ENCODE results near the gene RNF5. TPM values are rescaled to one million over a fixed set of nuclear protein-coding genes. Genes with fewer than 3 reads are reported as not detected.
A peak's percentile ranks its signal among the peaks of the same experiment; 100 is the strongest.

RNF5 gene
- total and polyA plus RNA-seq, 9 of the 15 experiments (the other 6 are each of a cell fraction or from before 2014, with no cell fraction given): 62.2 to 245 (median 129) TPM

GRCh38 chr6:32154514-32155161 lies 23.6 kb upstream of the RNF5 start (continued):
- TF ChIP-seq DMBX1 (CRISPR knock-in tag; IDR thresholded peaks at IDR 0.05; ENCODE audit: borderline replicate concordance): no peak
- TF ChIP-seq SMAD4 (CRISPR knock-in tag; conservative IDR thresholded peaks at IDR 0.05): peak; percentile 61; the same call in 1 of the 2 replicates
- TF ChIP-seq KDM5B (IDR thresholded peaks at IDR 0.05; ENCODE audit: insufficient replicate concordance, low read depth, low read length): peak; percentile 48
- no peak for TF ChIP-seq ARHGAP35 (IDR thresholded peaks at IDR 0.05; ENCODE audit: partially characterized antibody)
- no peak for TF ChIP-seq E2F1 (CRISPR knock-in tag; IDR thresholded peaks at IDR 0.05)
- TF ChIP-seq KAT8 (IDR thresholded peaks at IDR 0.05; ENCODE audit: low read depth): no peak
- no peak for TF ChIP-seq ZNF41 (CRISPR knock-in tag; conservative IDR thresholded peaks at IDR 0.05)
- TF ChIP-seq ZNF696 (CRISPR knock-in tag; conservative IDR thresholded peaks at IDR 0.05): no peak
- TF ChIP-seq ZNF444 (CRISPR knock-in tag; IDR thresholded peaks at IDR 0.05): no peak
- no peak; the same call in 1 of the 2 replicates for TF ChIP-seq THRAP3 (IDR thresholded peaks at IDR 0.05; ENCODE audit: borderline replicate concordance)
- TF ChIP-seq DIDO1 (tag; IDR thresholded peaks at IDR 0.05; ENCODE audit: low read depth): no peak
- TF ChIP-seq PRMT5 (CRISPR knock-in tag; IDR thresholded peaks at IDR 0.05): no peak
- peak; percentile 72; the same call in 1 of the 2 replicates for TF ChIP-seq SMC3 (conservative IDR thresholded peaks at IDR 0.05; ENCODE audit: insufficient read depth, low read depth, low read length)
- TF ChIP-seq ZMIZ1 (IDR thresholded peaks at IDR 0.05; ENCODE audit: low read depth in 2 of 2, low read length in 2 of 2): peak in 1 of 2 experiments; percentile 16; a peak in 1 of 4 replicates
- TF ChIP-seq TCFL5 (CRISPR knock-in tag; conservative IDR thresholded peaks at IDR 0.05): no peak
- TF ChIP-seq ZNF384 (IDR thresholded peaks at IDR 0.05; ENCODE audit: low read depth, low read length): peak; percentile 48
- TF ChIP-seq MTA2 (IDR thresholded peaks at IDR 0.05; ENCODE audit: low read depth): 0 out of 2 replicates have a peak, but pooled peaks have one; percentile 23
- peak; percentile 75 for TF ChIP-seq BRD9 (IDR thresholded peaks at IDR 0.05; ENCODE audit: low read depth, partially characterized antibody)
- TF ChIP-seq, protein P1, sequence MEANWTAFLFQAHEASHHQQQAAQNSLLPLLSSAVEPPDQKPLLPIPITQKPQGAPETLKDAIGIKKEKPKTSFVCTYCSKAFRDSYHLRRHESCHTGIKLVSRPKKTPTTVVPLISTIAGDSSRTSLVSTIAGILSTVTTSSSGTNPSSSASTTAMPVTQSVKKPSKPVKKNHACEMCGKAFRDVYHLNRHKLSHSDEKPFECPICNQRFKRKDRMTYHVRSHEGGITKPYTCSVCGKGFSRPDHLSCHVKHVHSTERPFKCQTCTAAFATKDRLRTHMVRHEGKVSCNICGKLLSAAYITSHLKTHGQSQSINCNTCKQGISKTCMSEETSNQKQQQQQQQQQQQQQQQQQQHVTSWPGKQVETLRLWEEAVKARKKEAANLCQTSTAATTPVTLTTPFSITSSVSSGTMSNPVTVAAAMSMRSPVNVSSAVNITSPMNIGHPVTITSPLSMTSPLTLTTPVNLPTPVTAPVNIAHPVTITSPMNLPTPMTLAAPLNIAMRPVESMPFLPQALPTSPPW (CRISPR knock-in tag; IDR thresholded peaks at IDR 0.05): peak; percentile 35
- no peak for TF ChIP-seq PRPF4 (IDR thresholded peaks at IDR 0.05; ENCODE audit: insufficient read depth, low read depth, low read length, poor library complexity, severe bottlenecking)
- no peak for TF ChIP-seq TAF7 (tag; IDR thresholded peaks at IDR 0.05)
- TF ChIP-seq MTA3 (IDR thresholded peaks at IDR 0.05; ENCODE audit: borderline replicate concordance): peak; percentile 41; the same call in 1 of the 2 replicates

All from K562 (cell line).